Measurements from ENCODE around the gene OCEL1.

OCEL1 gene

DNA sequence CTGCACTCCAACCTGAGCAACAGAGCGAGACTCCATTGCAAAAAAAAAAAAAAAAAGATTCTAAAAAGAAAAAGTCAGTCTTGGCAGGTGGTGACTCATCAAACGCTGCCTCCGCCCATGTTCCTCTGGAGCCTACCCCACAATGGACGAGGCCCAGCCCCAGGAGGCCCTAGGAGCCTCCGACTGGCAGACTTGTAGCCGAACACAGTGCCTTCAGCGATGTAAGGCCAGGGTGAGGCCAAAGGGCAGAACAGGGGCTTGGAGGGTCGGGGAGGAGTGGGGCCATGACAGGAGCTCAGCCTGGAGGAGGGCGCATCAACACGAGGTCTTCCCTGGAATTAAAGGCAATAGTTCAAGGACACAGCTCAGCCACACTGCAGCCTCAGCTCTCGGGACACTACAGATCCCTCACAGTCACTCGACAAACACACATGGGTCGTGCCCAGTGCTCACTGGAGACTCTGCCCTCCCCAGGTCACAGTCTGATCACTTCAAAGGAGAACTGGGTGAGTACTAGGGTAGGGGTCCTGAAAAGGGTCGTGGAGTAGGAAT is 5.7 kb upstream of the OCEL1 start:
- FAIRE-seq (no peak), DNase-seq (ENCODE audit: insufficient read length, low spot score) (no peak)
- TF ChIP-seq, protein P1, sequence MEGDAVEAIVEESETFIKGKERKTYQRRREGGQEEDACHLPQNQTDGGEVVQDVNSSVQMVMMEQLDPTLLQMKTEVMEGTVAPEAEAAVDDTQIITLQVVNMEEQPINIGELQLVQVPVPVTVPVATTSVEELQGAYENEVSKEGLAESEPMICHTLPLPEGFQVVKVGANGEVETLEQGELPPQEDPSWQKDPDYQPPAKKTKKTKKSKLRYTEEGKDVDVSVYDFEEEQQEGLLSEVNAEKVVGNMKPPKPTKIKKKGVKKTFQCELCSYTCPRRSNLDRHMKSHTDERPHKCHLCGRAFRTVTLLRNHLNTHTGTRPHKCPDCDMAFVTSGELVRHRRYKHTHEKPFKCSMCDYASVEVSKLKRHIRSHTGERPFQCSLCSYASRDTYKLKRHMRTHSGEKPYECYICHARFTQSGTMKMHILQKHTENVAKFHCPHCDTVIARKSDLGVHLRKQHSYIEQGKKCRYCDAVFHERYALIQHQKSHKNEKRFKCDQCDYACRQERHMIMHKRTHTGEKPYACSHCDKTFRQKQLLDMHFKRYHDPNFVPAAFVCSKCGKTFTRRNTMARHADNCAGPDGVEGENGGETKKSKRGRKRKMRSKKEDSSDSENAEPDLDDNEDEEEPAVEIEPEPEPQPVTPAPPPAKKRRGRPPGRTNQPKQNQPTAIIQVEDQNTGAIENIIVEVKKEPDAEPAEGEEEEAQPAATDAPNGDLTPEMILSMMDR (IDR thresholded peaks at IDR 0.05; ENCODE audit: insufficient read depth, missing control alignments) = no peak

DNA sequence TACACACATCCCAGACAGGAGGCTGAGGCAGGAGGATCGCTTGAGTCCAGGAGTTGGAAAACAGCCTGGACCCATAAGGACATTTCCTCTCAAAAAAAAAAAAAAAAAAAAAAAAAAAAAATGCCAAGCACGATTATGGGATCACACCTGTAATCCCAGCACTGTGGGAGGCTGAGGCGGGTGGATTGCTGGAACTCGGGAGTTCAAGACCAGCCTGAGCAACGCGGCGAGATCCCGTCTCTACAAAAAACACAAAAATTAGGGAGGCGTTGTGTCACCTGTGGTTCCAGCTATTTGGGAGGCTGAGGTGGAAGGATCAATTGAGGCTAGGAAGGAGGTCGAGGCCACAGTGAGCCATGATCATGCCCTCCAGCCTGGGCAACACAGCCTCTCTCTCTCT is 973 bp upstream of the OCEL1 start:
- TF ChIP-seq, protein P1 (IDR thresholded peaks at IDR 0.05; ENCODE audit: insufficient read depth, missing control alignments) = no peak
- DNase-seq (ENCODE audit: insufficient read length, low spot score) (no peak), FAIRE-seq (no peak)

DNA sequence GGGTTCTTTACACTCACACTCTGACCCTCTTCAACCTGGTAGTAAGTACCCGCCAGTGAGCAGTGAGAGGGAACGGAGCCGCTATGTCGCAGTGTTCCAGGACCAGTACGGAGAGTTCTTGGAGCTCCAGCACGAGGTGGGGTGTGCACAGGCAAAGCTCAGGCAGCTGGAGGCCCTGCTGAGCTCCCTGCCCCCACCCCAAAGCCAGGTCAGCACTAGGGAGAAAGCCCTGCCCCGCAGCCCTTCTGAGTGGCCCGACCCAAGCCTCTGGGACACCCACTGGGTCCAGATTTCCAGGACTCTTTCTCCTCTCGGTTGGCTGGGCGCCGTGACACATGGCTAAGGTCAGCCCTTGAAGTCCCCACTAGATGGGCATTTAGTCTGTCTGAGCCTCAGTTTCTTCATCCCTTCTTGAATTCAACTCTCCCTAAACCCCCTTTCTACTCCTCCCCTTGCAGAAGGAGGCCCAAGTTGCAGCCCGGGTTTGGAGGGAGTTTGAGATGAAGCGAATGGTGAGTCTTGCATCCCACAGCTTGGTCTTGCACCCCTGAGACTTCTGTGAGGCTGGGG is 1.9 kb downstream of the OCEL1 start:
- no peak for FAIRE-seq
- TF ChIP-seq, protein P1 (IDR thresholded peaks at IDR 0.05; ENCODE audit: insufficient read depth, missing control alignments) = no peak
- DNase-seq (ENCODE audit: insufficient read length, low spot score) = no peak

DNA sequence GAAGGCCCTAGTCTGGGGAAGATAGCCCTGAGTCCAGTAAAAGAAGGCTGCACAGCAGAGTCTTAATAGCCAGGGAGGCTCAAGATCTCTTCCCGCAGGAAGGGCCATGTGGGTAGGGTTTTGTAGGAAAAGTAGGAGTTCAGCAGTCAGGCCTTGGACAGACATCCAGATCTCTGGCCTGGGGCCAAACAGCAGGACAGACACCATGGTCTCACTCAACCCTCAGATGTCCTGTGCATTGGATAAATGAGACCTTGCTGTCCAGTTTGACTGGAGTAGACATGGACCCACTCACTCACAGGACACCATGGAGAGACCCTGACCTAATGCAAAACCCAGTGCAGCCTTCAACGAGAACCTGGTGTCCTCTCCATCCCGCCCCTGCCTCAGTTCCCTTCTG is 3.9 kb downstream of the OCEL1 start:
- DNase-seq (ENCODE audit: insufficient read length, low spot score) (no peak), FAIRE-seq (no peak)
- TF ChIP-seq, protein P1 (IDR thresholded peaks at IDR 0.05; ENCODE audit: insufficient read depth, missing control alignments) = no peak

DNA sequence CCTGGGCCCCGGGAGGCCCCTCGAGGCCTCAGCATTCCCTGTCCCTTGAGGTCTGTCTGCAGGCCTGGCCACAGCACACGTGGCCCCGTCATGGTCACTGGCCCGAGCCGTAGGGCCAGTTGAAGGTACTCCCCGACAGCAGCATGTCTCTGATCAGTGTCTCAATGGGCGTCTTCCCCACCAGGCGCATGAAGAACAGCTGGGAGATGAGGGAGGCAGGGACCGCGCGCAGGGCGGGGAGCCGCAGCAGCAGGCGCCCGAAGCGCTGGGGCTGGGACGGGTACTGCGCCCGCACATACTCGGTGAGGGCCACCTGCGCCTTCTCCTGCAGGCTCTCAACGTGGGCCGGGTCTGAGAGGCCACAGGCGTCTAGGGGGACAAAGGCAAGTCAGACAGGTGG is 6.2 kb downstream of the OCEL1 start:
- FAIRE-seq (no peak), DNase-seq (ENCODE audit: insufficient read length, low spot score) (no peak)
- TF ChIP-seq, protein P1 (IDR thresholded peaks at IDR 0.05; ENCODE audit: insufficient read depth, missing control alignments) = no peak

DNA sequence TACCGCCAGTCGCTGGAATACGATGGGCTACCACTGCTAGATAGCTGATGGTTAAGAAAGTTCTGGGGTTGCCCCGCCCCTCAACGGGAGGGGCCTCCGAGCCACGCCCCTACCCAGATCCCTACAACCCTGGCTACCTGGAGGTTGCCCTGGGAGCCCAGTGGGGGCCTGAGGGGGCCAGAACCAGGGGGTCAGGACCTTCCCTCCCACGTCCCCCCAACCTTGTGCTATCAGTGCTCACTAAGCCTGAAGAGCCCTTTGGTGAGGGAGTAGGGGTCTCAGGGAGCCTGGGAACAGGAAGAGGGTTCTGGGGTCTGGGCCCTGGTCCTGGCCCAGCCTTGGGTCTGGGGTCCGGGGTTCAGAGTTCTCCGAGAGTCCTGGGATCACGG is 8.9 kb downstream of the OCEL1 start:
- FAIRE-seq = no peak
- DNase-seq (ENCODE audit: insufficient read length, low spot score) = no peak
- TF ChIP-seq, protein P1 (IDR thresholded peaks at IDR 0.05; ENCODE audit: insufficient read depth, missing control alignments) = no peak

DNA sequence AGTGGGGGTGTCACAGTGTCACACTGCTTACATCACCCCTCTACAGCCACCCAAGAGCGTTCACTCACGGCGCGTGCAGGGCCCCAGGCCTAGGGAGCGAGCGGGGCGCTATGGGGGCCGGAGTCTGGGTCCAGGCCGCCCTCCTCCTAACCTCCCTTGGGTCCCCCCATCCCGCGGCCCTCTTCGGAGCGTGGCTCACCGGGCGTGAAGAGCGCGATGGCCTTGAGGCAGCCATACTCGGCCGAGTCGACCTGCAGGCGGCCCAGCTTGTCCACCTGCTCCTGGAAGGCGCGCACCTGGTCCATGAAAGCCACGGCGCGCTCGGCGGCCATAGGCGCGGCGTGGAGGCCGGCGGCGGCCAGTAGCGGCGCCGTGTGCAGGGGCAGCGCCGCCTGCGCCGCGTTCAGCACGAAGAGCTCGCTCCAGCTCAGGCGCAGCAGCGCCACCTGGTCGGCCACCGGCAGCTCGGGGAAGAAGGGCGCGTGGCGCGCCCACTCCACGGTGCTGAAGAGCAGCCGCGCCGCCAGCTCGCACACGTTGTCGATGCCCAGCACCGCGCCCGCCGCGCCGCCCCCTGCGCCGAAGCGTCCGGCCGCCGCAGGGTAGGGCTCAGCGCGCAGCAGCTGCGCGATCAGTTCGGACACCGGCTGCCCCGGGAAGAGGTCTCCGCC is 9.4 kb downstream of the OCEL1 start:
- no peak for DNase-seq (ENCODE audit: insufficient read length, low spot score)
- FAIRE-seq = no peak
- TF ChIP-seq, protein P1 (IDR thresholded peaks at IDR 0.05; ENCODE audit: insufficient read depth, missing control alignments) = peak; percentile 51
